Mesenchymal stem cell (in vitro differentiated cells and primary cell): ENCODE data around the gene CEMIP.
A peak's percentile ranks its signal among the peaks of the same experiment; 100 is the strongest.

ENCODE experiments used
- DNase-seq: peaks from one replicate; pipeline ENCODE4 v3.0.0-alpha.2; 2013
- H2AFZ ChIP-seq: one replicate; pipeline ENCODE4 v1.6.1; 2013; ENCODE audit warnings: low read depth, mild to moderate bottlenecking, control low read depth, inconsistent platforms, low read length, moderate library complexity
- H2AK5ac ChIP-seq: 2 replicates; pipeline ENCODE4 v1.6.1; 2013; ENCODE audit warnings: low read length, moderate library complexity, mild to moderate bottlenecking, inconsistent platforms; ENCODE audit not compliant: severe bottlenecking
- H2BK120ac ChIP-seq: one replicate; pipeline ENCODE4 v1.6.1; 2013; ENCODE audit warnings: low read depth, mild to moderate bottlenecking, inconsistent platforms, low read length, moderate library complexity
- H2BK12ac ChIP-seq, 2 experiments: one replicate each; pipeline ENCODE4 v1.6.1; 2013; ENCODE audit warnings: inconsistent platforms in 2 of 2, low read length in 2 of 2, mild to moderate bottlenecking in 2 of 2, moderate library complexity in 2 of 2, control low read depth in 1 of 2
- H2BK15ac ChIP-seq: one replicate; pipeline ENCODE4 v1.6.1; 2013; ENCODE audit warnings: mild to moderate bottlenecking, low read depth, inconsistent platforms; ENCODE audit not compliant: poor library complexity, severe bottlenecking
- H2BK5ac ChIP-seq: 2 replicates; pipeline ENCODE4 v1.6.1; 2013; ENCODE audit warnings: low read depth, mild to moderate bottlenecking, low read length, control low read depth, inconsistent platforms; ENCODE audit not compliant: poor library complexity, severe bottlenecking
- H3K14ac ChIP-seq, 2 experiments: one replicate each; pipeline ENCODE4 v1.6.1; 2013; ENCODE audit warnings: inconsistent platforms in 2 of 2, low read length in 2 of 2, control low read depth in 1 of 2, mild to moderate bottlenecking in 1 of 2, moderate library complexity in 1 of 2
- H3K18ac ChIP-seq, 2 experiments: one replicate each; pipeline ENCODE4 v1.6.1; 2013; ENCODE audit warnings: inconsistent platforms in 2 of 2, low read length in 2 of 2, control low read depth in 1 of 2, low read depth in 1 of 2, mild to moderate bottlenecking in 1 of 2
- H3K23ac ChIP-seq, 2 experiments: one replicate each; pipeline ENCODE4 v1.6.1; 2013; ENCODE audit warnings: inconsistent platforms in 2 of 2, low read length in 2 of 2, mild to moderate bottlenecking in 2 of 2, moderate library complexity in 2 of 2, control low read depth in 1 of 2
- H3K27ac ChIP-seq: 2 replicates; pipeline ENCODE4 v1.5.1; 2013; ENCODE audit warnings: mild to moderate bottlenecking, moderate library complexity, low read length, control low read depth, inconsistent platforms; ENCODE audit not compliant: poor library complexity, severe bottlenecking
- H3K27me3 ChIP-seq, 2 experiments: 2 replicates each; pipeline versions ENCODE4 v1.6.1 to v1.7.0; 2013; ENCODE audit warnings: low read length in 2 of 2, mild to moderate bottlenecking in 2 of 2, moderate library complexity in 2 of 2, control low read depth in 1 of 2, inconsistent platforms in 1 of 2; ENCODE audit not compliant: control insufficient read depth in 1 of 2, insufficient read depth in 1 of 2
- H3K36me3 ChIP-seq, 2 experiments: 2 replicates each; pipeline versions ENCODE4 v1.6.1 to v1.7.0; 2013; ENCODE audit warnings: low read length in 2 of 2, control low read depth in 1 of 2, inconsistent platforms in 1 of 2, low read depth in 1 of 2, mild to moderate bottlenecking in 1 of 2; ENCODE audit not compliant: insufficient read depth in 2 of 2, control insufficient read depth in 1 of 2
- H3K4ac ChIP-seq, 2 experiments: one replicate each; pipeline ENCODE4 v1.6.1; 2013; ENCODE audit warnings: inconsistent platforms in 2 of 2, low read length in 2 of 2, mild to moderate bottlenecking in 2 of 2, moderate library complexity in 2 of 2, control low read depth in 1 of 2, low read depth in 1 of 2
- H3K4me1 ChIP-seq: 2 replicates; pipeline ENCODE4 v1.6.1; 2013; ENCODE audit warnings: low read depth, low read length, control low read depth; ENCODE audit not compliant: control insufficient read depth, insufficient read depth
- H3K4me2 ChIP-seq: 2 replicates; pipeline ENCODE4 v1.6.1; 2013; ENCODE audit warnings: low read length, mild to moderate bottlenecking, inconsistent platforms; ENCODE audit not compliant: poor library complexity, severe bottlenecking
- H3K4me3 ChIP-seq, 2 experiments: 2 replicates each; pipeline versions ENCODE4 v1.5.1 to v1.7.0; 2013; ENCODE audit warnings: low read length in 2 of 2, mild to moderate bottlenecking in 2 of 2, control low read depth in 1 of 2, low read depth in 1 of 2; ENCODE audit not compliant: insufficient read depth in 1 of 2
- H3K79me1 ChIP-seq: replicated peaks from 2 replicates; pipeline ENCODE4 v1.6.1; 2013; ENCODE audit warnings: mild to moderate bottlenecking, control low read depth, low read length, inconsistent platforms; ENCODE audit not compliant: poor library complexity, severe bottlenecking
- H3K9ac ChIP-seq: 2 replicates; pipeline ENCODE4 v1.7.0; 2013; ENCODE audit warnings: mild to moderate bottlenecking, low read length, moderate library complexity
- H3K9me3 ChIP-seq: 2 replicates; pipeline ENCODE4 v1.7.0; 2013; ENCODE audit warnings: mild to moderate bottlenecking, low read length; ENCODE audit not compliant: control insufficient read depth
- H4K8ac ChIP-seq: one replicate; pipeline ENCODE4 v1.6.1; 2013; ENCODE audit warnings: inconsistent platforms, mild to moderate bottlenecking, low read length, moderate library complexity
- H4K91ac ChIP-seq: one replicate; pipeline ENCODE4 v1.6.1; 2013; ENCODE audit warnings: mild to moderate bottlenecking, low read length, inconsistent platforms
- WGBS: methylation state at CpG from one replicate; pipeline ENCODE4 v1.1.7; 2013; ENCODE audit warnings: mixed read lengths; 5-methylcytosine and 5-hydroxymethylcytosine counted together

Gene CEMIP

GRCh38 chr15:80774486-80774885 lies 4.7 kb upstream of the CEMIP start:
- DNase-seq: no peak
- no peak overlapping the region for H3K4me3 ChIP-seq
- peaks cover 5% of the 10 kb centered on the region for H3K4me1 ChIP-seq
- H3K23ac ChIP-seq: no peak overlapping the region
- no peaks in the 10 kb centered on the region for H3K79me1 ChIP-seq
- no peak overlapping the region for H2BK120ac ChIP-seq
- H3K27me3 ChIP-seq: peaks cover 0 to 6% of the 10 kb centered on the region in 2 experiments
- no peak overlapping the region for H3K14ac ChIP-seq
- no peak overlapping the region for H2BK5ac ChIP-seq
- H2BK12ac ChIP-seq: no peak overlapping the region
- H3K9me3 ChIP-seq: no peaks in the 10 kb centered on the region
- no peak overlapping the region for H2AFZ ChIP-seq
- no peaks in the 10 kb centered on the region for H3K36me3 ChIP-seq
- no peak overlapping the region for H3K18ac ChIP-seq
- no peak overlapping the region for H2BK15ac ChIP-seq
- H3K4ac ChIP-seq: no peak overlapping the region
- H3K27ac ChIP-seq: no peak overlapping the region
- H4K91ac ChIP-seq: no peak overlapping the region
- no peak overlapping the region for H4K8ac ChIP-seq
- no peak overlapping the region for H3K9ac ChIP-seq
- H2AK5ac ChIP-seq: no peak overlapping the region
- WGBS: no CpG with 5 or more reads among the region's 1 CpG
- H3K4me2 ChIP-seq: no peak overlapping the region

DNA sequence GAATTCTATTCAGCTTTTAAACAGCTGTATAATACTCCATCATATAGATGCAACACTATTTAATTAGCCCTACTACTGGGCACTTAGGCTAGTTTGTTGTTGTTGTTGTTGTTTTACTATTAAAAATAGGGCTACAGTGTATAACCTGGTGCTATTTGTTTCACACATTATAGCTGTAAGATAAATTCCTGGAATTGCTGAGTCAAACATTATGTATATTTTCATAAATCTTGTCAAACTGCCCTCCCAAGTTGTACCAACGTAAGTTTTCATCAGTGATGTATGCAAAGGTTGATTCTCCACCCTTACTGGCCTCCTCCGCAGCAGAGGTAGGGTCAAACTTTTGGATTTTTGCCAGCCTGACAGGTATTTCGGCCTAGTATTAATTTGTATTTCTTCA lies 3.8 kb upstream of the CEMIP start:
- H2BK12ac ChIP-seq: no peak overlapping the region
- H3K9ac ChIP-seq: no peak overlapping the region
- no peak overlapping the region for H3K18ac ChIP-seq
- H4K91ac ChIP-seq: no peak overlapping the region
- H2BK5ac ChIP-seq: no peak overlapping the region
- H3K14ac ChIP-seq: no peak overlapping the region
- H2AFZ ChIP-seq: no peak overlapping the region
- no peak overlapping the region for H3K4me3 ChIP-seq
- peaks cover 0 to 2% of the 10 kb centered on the region in 2 experiments for H3K36me3 ChIP-seq
- no peak overlapping the region for H2BK15ac ChIP-seq
- H3K4me1 ChIP-seq: peaks cover 13% of the 10 kb centered on the region
- no peak overlapping the region for H3K4ac ChIP-seq
- 94% methylated on average over 3 of the region's 3 CpGs for WGBS
- no peaks in the 10 kb centered on the region for H3K79me1 ChIP-seq
- H4K8ac ChIP-seq: no peak overlapping the region
- H3K9me3 ChIP-seq: no peaks in the 10 kb centered on the region
- DNase-seq: no peak
- no peak overlapping the region for H3K23ac ChIP-seq
- no peak overlapping the region for H2AK5ac ChIP-seq
- no peak overlapping the region for H2BK120ac ChIP-seq
- no peak overlapping the region for H3K4me2 ChIP-seq
- no peak overlapping the region for H3K27ac ChIP-seq
- H3K27me3 ChIP-seq: peaks cover 0 to 13% of the 10 kb centered on the region in 2 experiments

- H3K4me1 ChIP-seq: peaks cover 19% of the 10 kb centered on the region
- no peaks in the 10 kb centered on the region for H3K9me3 ChIP-seq
- no peak overlapping the region for H4K91ac ChIP-seq
- peak overlapping the region in 1 of 2 experiments; percentile 75 for H2BK12ac ChIP-seq
- peak; percentile 85 for DNase-seq
- no peak overlapping the region for H3K27ac ChIP-seq
- H3K14ac ChIP-seq: no peak overlapping the region
- H3K4ac ChIP-seq: no peak overlapping the region
- peak overlapping the region in 1 of 2 experiments; percentile 38 for H3K4me3 ChIP-seq
- no peak overlapping the region for H2BK120ac ChIP-seq
- no peak overlapping the region for H4K8ac ChIP-seq
- no peak overlapping the region for H3K4me2 ChIP-seq
- peak overlapping the region; percentile 76 for H3K9ac ChIP-seq
- no peak overlapping the region for H2AFZ ChIP-seq
- peaks cover 0 to 21% of the 10 kb centered on the region in 2 experiments for H3K27me3 ChIP-seq
- H2BK5ac ChIP-seq: no peak overlapping the region
- no peak overlapping the region for H2AK5ac ChIP-seq
- H3K18ac ChIP-seq: no peak overlapping the region
- WGBS: 44% methylated on average over 3 of the region's 5 CpGs
- H3K36me3 ChIP-seq: peaks cover 0 to 12% of the 10 kb centered on the region in 2 experiments
- no peak overlapping the region for H3K23ac ChIP-seq
- H3K79me1 ChIP-seq: no peaks in the 10 kb centered on the region
- H2BK15ac ChIP-seq: no peak overlapping the region
Measured at GRCh38 chr15:80776420-80777045, 2.6 kb upstream of the CEMIP start.

GRCh38 chr15:80777137-80777536 lies 2.0 kb upstream of the CEMIP start:
- no peak overlapping the region for H3K23ac ChIP-seq
- H3K9me3 ChIP-seq: no peaks in the 10 kb centered on the region
- H3K27ac ChIP-seq: no peak overlapping the region
- DNase-seq: peak; percentile 62
- H3K4me1 ChIP-seq: peaks cover 19% of the 10 kb centered on the region
- H3K18ac ChIP-seq: no peak overlapping the region
- H4K8ac ChIP-seq: no peak overlapping the region
- 63% methylated on average over 8 of the region's 8 CpGs for WGBS
- no peak overlapping the region for H3K4me2 ChIP-seq
- H4K91ac ChIP-seq: no peak overlapping the region
- H3K4me3 ChIP-seq: peak overlapping the region in 1 of 2 experiments; percentile 38
- peaks cover 0 to 18% of the 10 kb centered on the region in 2 experiments for H3K36me3 ChIP-seq
- H3K9ac ChIP-seq: peak overlapping the region; percentile 76
- H2BK5ac ChIP-seq: no peak overlapping the region
- no peak overlapping the region for H3K4ac ChIP-seq
- H3K79me1 ChIP-seq: no peaks in the 10 kb centered on the region
- H2BK120ac ChIP-seq: no peak overlapping the region
- no peak overlapping the region for H2AK5ac ChIP-seq
- H2BK15ac ChIP-seq: no peak overlapping the region
- no peak overlapping the region for H2AFZ ChIP-seq
- H2BK12ac ChIP-seq: peak overlapping the region in 1 of 2 experiments; percentile 75
- H3K27me3 ChIP-seq: peaks cover 0 to 22% of the 10 kb centered on the region in 2 experiments
- no peak overlapping the region for H3K14ac ChIP-seq
